Stimulated activated naive CD4-positive, alpha-beta T cell (primary cell): ENCODE measurements around the gene TMEM9.

Source experiments
- DNase-seq, 6 experiments: peaks; one replicate each; lab custom pipeline; 2025; lab: John Stamatoyannopoulos, UW

TMEM9 gene

DNA sequence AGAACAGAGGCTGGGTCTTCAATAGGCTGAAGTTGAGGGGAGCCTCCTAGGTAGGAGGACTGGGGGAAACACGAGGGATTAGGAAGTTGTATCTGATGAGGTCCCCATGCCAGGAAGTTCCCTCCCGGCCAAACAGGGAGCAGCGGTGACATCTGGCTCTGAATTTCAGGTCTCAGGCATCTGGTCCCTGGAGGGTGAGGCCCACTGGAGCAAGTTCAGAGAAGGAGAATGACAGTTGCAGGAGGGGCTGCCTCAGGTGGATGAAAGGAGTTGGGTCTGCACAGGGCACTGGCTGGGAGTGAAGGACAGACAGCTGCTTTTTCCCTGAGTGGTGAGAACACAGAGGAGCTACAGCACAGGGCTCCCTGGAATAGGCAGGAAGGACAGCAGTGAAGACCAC is 9.1 kb downstream of the TMEM9 start:
- DNase-seq = no peak

- DNase-seq = no peak
Observed at GRCh38 chr1:201144701-201145100, 9.6 kb downstream of the TMEM9 start.

GRCh38 chr1:201143726-201144635 is 10.3 kb downstream of the TMEM9 start:
- DNase-seq = no peak

GRCh38 chr1:201142849-201143725 is 11.2 kb downstream of the TMEM9 start:
- no peak for DNase-seq

DNA sequence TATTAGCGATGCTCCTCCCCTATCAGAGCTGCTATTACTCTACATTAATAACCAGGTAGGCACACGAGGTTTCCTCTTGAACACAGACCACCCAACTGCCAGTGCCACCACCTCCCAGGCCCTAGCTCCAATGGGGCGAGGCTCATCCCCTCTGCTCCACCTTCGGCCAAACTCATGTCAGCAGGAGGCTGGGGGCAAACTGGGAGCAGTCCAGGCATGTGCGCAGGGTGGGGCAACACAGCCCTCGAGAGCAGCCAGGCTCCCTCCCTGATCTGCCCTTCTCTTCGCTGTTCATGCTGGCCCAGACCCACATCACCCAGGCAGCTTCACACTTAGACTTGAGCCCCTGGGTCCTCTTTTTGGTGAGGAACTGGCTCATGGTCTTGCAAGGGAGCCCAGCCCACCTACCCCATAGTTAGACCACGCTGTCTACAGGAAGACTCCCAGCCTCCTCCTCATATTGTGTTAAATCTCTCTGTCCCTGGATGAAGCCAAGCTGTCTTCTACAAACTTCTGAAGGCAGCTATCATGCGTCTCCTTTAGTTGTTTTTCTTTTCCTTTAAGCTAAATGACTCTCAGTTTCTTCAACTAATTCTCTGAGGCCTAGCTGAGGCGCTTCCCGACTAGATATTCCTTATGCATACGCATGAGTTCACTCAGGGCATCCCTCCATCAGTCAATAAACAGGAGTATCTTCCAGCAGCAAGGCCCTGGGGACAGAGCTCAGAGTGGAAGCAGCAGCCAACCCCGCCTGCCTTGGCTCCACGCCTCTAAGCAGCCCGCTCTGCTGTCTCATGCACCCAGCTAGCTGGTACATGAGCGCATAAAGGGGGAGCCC is 12.0 kb downstream of the TMEM9 start:
- DNase-seq = no peak

GRCh38 chr1:201141418-201141817 is 12.9 kb downstream of the TMEM9 start:
- DNase-seq = no peak

- DNase-seq = no peak
Observed at GRCh38 chr1:201140941-201141260, 13.4 kb downstream of the TMEM9 start.

GRCh38 chr1:201140235-201140940 is 13.9 kb downstream of the TMEM9 start:
- DNase-seq = no peak

GRCh38 chr1:201139756-201140155 is 14.5 kb downstream of the TMEM9 start:
- no peak for DNase-seq

DNA sequence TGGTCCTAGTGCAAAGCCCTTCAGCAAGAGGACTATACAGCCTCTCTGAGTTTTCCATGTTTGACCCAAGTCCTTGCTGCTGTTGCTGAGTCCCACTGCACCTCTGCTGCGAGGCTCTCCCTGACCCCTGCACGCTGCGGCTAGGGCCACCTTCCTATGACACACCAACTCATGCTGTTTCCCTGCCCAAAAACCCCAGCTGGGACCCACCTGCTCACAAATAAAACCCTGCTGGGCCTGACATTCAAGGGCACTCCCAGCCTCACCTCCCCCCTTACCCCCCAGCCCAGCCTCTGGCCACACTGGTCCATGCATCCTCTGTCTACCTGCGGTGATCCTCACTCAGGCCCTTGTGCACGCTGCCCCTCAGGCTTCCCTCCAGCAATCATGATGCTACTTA is 15.0 kb downstream of the TMEM9 start:
- no peak for DNase-seq

DNA sequence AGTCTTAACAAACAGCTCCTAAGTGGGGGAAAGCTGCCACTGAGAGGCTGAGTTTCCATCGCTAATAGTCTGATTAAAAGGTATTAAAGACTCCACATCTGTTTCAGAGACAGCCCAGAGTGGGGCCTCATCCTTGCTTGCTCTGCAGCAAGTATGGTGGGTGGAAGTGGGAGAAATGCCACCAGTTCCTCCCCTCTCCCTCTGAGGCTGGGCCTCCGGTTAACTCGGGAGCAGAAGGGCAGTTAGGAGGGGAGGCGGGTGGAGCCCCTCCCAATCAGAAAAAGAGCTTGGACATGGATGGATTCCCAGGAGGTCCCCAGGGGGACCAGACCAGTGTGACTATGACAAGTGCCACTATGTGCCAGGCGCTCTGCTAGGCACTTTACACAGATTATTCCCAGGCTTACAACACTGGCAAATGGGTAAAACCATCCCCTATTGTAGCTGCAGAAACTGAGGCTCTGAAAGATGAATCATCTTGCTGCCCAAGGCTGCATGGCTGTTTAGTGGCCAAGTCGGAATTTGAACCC is 15.9 kb downstream of the TMEM9 start:
- DNase-seq = no peak

DNA sequence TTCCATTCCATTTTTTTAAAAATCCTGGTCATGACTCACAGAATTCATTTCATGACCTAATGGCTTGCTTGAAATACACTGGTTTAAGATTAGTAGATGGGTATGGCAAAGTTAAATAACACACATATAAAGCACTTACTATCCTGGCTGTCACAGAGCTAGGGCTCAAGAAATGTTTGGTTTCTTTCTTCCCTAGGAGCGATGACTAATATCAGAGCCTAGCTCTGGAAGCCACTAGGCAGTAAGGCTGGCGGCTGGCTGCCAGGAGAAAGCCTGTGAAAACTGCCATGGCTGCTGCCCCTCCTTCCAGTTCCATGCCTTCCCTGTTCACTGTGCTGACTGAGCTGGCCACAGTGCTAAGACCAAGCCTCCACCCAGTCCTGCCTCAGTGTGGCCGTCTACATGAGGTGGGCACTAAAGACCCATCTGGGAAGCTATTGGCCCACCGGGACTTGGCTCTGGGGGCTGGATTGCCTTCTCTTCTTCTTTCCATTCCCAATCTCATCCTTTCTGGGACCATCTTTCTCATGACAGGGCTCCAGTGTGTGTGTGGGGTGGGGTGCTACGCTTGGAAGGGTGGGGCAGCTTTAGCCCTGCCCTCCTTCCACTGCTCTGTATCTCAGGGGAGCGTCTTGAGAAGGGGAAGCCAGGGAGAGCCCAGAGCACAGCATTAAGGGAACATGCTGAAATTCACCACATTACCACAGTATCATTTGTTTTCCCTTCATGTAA is 16.5 kb downstream of the TMEM9 start:
- DNase-seq = no peak

GRCh38 chr1:201137024-201137392 is 17.3 kb downstream of the TMEM9 start:
- no peak for DNase-seq

- DNase-seq = no peak
Observed at GRCh38 chr1:201136355-201137023, 17.8 kb downstream of the TMEM9 start.

GRCh38 chr1:201134405-201134804 is 19.9 kb downstream of the TMEM9 start:
- no peak for DNase-seq

DNA sequence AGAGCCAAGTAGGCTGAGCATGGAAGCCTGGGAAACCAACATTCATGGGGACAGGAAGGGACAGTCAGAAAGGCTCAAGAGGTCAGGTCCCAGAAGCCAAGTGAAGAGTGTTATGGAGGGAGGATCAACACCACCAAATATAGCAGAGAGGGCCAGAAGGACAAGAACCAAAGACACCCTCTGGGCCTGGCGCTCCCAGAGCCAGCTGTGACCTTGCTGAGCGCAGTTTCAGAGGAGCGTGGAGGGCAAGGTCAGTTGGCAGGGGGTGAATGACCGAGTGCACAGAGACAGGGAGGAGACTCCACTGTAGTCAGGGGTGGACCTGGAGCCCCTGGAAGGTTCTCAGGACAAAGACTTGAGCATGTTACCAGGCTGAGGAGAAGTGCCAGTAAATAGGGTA is 22.9 kb downstream of the TMEM9 start:
- no peak for DNase-seq

DNA sequence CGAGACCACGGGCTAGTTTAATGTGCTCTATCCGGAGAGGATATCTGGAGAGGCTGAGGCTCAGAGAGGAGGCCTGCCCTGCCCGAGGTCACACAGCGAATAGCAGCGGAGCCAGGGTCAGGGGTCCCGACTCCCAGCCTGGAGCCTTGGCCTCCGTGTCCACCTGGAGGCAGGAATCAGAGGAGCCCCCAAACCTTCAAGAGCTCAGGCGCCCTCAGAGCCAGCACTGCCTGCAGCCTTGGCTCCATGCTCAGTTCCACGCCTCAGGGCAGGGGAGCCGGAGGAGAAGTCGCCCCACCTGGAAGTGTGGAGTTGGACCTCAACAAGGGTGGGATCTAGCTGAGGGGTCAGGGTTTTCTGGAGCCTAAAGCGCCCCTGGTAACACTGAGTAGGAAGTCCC is 25.3 kb downstream of the TMEM9 start:
- DNase-seq = no peak

DNA sequence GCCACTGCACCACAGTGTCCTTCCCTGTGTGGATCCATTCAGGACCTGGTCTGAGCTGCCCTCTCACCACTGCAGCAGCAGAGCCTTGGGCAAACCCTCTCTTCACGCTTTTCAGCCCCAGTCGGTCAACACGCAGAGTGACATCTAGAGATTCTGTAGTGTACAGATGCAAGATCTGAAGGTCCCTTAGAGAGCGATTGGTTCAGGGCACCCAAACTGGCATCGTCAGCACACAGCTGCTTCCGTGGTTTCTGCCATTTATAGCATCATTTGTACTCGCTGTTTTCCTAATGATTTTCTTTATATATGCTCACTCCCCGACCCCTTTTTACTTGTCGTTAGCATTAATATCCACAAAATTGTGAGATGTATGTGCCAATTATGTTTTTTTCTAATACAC is 25.8 kb downstream of the TMEM9 start:
- DNase-seq = no peak

DNA sequence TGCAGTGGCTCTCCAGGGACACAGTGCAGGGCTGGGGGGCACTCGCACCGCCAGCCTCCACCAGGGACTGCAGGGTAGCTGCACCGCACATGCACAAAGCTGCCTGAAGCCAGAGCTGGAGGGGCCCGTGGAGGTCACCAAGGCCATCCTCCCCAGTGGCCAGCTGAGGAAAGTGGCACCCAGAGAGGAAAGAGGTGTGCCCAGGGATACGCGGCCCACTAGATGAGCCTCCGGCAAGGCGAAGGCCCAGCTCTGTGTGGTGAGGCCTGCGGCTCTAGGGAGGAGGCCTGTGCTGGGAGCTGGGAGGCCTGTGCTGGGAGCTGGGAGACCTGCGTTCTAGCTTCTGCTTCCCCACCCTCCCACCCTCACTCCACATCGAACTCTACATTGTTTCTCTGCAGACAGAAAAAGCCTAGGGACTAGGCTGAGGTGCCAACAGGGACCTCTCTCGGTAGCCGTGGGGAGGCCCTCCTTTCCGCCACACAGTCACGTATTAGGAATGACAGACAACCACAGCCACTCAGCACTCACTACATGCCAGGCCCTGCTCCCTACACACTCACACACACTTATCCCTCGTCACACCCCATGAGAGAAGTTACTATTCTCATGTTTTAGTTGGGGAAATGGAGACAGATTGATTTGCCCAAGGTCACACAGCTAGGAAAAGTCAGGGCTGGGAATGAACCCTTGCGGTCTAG is 26.4 kb downstream of the TMEM9 start:
- no peak for DNase-seq
